Spleen (tissue), 11 donors: ENCODE measurements around the gene OGFOD3. TPM values are rescaled to one million over a fixed set of nuclear protein-coding genes. Genes with fewer than 3 reads are reported as not detected.

Experiments used
- DNase-seq: peaks from one replicate; pipeline ENCODE4 v3.0.0-alpha.2; 2020
- H3K27ac ChIP-seq, 8 donors: fragments of 200-600 bp; sonication (generic) in 7 of 8; 1 replicate in 4 of 8; 2 replicates in 4 of 8; pipeline versions ENCODE4 v1.5.0 to v1.8.0; 2016 to 2021; ENCODE audit warnings: inconsistent platforms in 4 of 8, mild to moderate bottlenecking in 4 of 8, moderate library complexity in 1 of 8
- H3K27me3 ChIP-seq, 7 donors: fragments of 200-600 bp; sonication (generic) in 6 of 7; replicated peaks in 1 of 7; 1 replicate in 4 of 7; 2 replicates in 3 of 7; pipeline versions ENCODE4 v1.5.0 to v1.8.0; 2016 to 2021; ENCODE audit warnings: inconsistent platforms in 3 of 7, mild to moderate bottlenecking in 1 of 7
- H3K36me3 ChIP-seq, 6 donors: fragments of 200-600 bp; sonication (generic) in 5 of 6; 1 replicate in 4 of 6; 2 replicates in 2 of 6; pipeline versions ENCODE4 v1.5.0 to v1.8.0; 2016 to 2021; ENCODE audit warnings: inconsistent platforms in 2 of 6
- H3K4me1 ChIP-seq, 6 donors: fragments of 200-600 bp; sonication (generic) in 5 of 6; 1 replicate in 3 of 6; 2 replicates in 3 of 6; pipeline versions ENCODE4 v1.5.0 to v1.8.0; 2016 to 2021; ENCODE audit warnings: inconsistent platforms in 3 of 6
- H3K4me3 ChIP-seq, 8 donors: fragments of 200-600 bp; sonication (generic) in 7 of 8; 1 replicate in 4 of 8; 2 replicates in 4 of 8; pipeline versions ENCODE4 v1.5.0 to v1.8.0; 2016 to 2021; ENCODE audit warnings: inconsistent platforms in 4 of 8, mild to moderate bottlenecking in 4 of 8, moderate library complexity in 2 of 8
- H3K9me3 ChIP-seq, 8 donors: fragments of 200-600 bp; sonication (generic) in 7 of 8; 1 replicate in 4 of 8; 2 replicates in 4 of 8; pipeline versions ENCODE4 v1.5.0 to v1.8.0; 2016 to 2021; ENCODE audit warnings: inconsistent platforms in 4 of 8
- CTCF ChIP-seq, 11 experiments: fragments of 200-600 bp in 7 of 11; fragments of 450-650 bp in 4 of 11; sonication (generic) in 4 of 11; IDR thresholded peaks in 8 of 11; conservative IDR thresholded peaks in 3 of 11; 1 replicate in 7 of 11; 2 replicates in 4 of 11; pipeline versions ENCODE4 v1.4.0 to v1.8.0; 2016 to 2021; ENCODE audit warnings: antibody characterized with exemption in 11 of 11, inconsistent platforms in 4 of 11, mild to moderate bottlenecking in 1 of 11
- POLR2A ChIP-seq, 3 donors: fragments of 450-650 bp; IDR thresholded peaks; one replicate each; pipeline ENCODE4 v1.5.1; 2017; ENCODE audit warnings: antibody characterized with exemption in 3 of 3, mild to moderate bottlenecking in 1 of 3
- POLR2AphosphoS5 ChIP-seq, 3 donors: sonication (generic); formaldehyde crosslinking; IDR thresholded peaks; one replicate each; pipeline ENCODE4 v1.5.1; 2017; ENCODE audit warnings: antibody characterized with exemption in 3 of 3
- WGBS, 5 donors: extraction: QIAGEN DNeasy Blood & Tissue Kit in 3 of 5; methylation state at CpG; one replicate each; pipeline versions ENCODE4 v1.1.5 to v1.1.7; 2013 to 2018; 5-methylcytosine and 5-hydroxymethylcytosine counted together
- intact Hi-C: fragments of 100-400 bp; cut with DNase I; formaldehyde crosslinking; loops from one replicate; pipeline ENCODE4 v1.15.0; 2023; ENCODE audit warnings: low total_unique reads
- polyA plus RNA-seq, 3 donors: library from polyadenylated mRNA; stranded (reverse); fragments of 200-250 nt; gene quantifications; one replicate each; pipeline ENCODE4 v1.2.1, GENCODE V29; 2013
- total RNA-seq, 7 donors: library from RNA; depleted of rRNA in 3 of 7; stranded (reverse); fragments of >200 nt in 3 of 7; fragmentation: NEBNext Ultra II Directional in 4 of 7; extraction: Animal tissue kit (Norgen Biotek cat#: 25700) in 4 of 7; gene quantifications; one replicate each; pipeline versions ENCODE4 v1.1.0 to v1.2.1, GENCODE V29; 2016 to 2021
- donor health status: healthy with polysubstance abuse.
- donor health status: DM: no; HTN: no; CAD: no; lungs with moderate emphysema.
- donor health status: DM: no; HTN: no; CAD: no.
- donor health status: Bipolar disorder and iron deficiency.
- donor health status: healthy.
- donor health status: DM: no; HTN: no; CAD: no.
- donor health status: DM: yes; HTN: yes; CAD: no.

OGFOD3 gene
- total and polyA plus RNA-seq, 10 donors: 10.3 to 28.1 (median 21.8) TPM

- Histone ChIP-seq H3K4me1 (peaks cover 0 to 24% (median 5%) of the 10 kb centered on the region in 6 donors), H3K27me3 (peaks cover 0 to 24% (median 13%) of the 10 kb centered on the region in 7 donors), H3K9me3 (no peaks in the 10 kb centered on the region), H3K36me3 (peaks cover 0 to 42% (median 23%) of the 10 kb centered on the region in 6 donors), H3K4me3 (no peak overlapping the region), H3K27ac (no peak overlapping the region)
- no peak for DNase-seq
- 88 to 95% (median 92%) methylated on average over 23 to 32 of the region's 34 CpGs for WGBS, 5 donors
- intact Hi-C loops: no loop called here
- TF ChIP-seq CTCF (IDR thresholded peaks at IDR 0.05 in 8 of 11, conservative IDR thresholded peaks at IDR 0.05 in 3 of 11) (no peak), POLR2AphosphoS5 (IDR thresholded peaks at IDR 0.05) (no peak), POLR2A (IDR thresholded peaks at IDR 0.05) (no peak)
Observed at GRCh38 chr17:82390015-82390859, 28.1 kb downstream of the OGFOD3 start.

- H3K4me1 ChIP-seq: peaks cover 0 to 29% (median 5%) of the 10 kb centered on the region in 6 donors
- 88 to 92% (median 90%) methylated on average over 10 of the region's 10 CpGs for WGBS, 5 donors
- no peak overlapping the region for H3K4me3 ChIP-seq
- H3K27me3 ChIP-seq: peaks cover 0 to 33% (median 22%) of the 10 kb centered on the region in 7 donors
- no peak for TF ChIP-seq POLR2AphosphoS5 (IDR thresholded peaks at IDR 0.05)
- no peak for TF ChIP-seq CTCF (IDR thresholded peaks at IDR 0.05 in 8 of 11, conservative IDR thresholded peaks at IDR 0.05 in 3 of 11)
- no peak for TF ChIP-seq POLR2A (IDR thresholded peaks at IDR 0.05)
- H3K36me3 ChIP-seq: peaks cover 0 to 34% (median 20%) of the 10 kb centered on the region in 6 donors
- no peaks in the 10 kb centered on the region for H3K9me3 ChIP-seq
- DNase-seq: no peak
- no peak overlapping the region for H3K27ac ChIP-seq
- intact Hi-C loops: no loop called here
Observed at GRCh38 chr17:82389379-82389778, 29.0 kb downstream of the OGFOD3 start.

- peaks cover 0 to 29% (median 5%) of the 10 kb centered on the region in 6 donors for H3K4me1 ChIP-seq
- H3K36me3 ChIP-seq: peaks cover 0 to 30% (median 18%) of the 10 kb centered on the region in 6 donors
- TF ChIP-seq POLR2A (IDR thresholded peaks at IDR 0.05): no peak
- TF ChIP-seq CTCF (IDR thresholded peaks at IDR 0.05 in 8 of 11, conservative IDR thresholded peaks at IDR 0.05 in 3 of 11): no peak
- TF ChIP-seq POLR2AphosphoS5 (IDR thresholded peaks at IDR 0.05): no peak
- no peak overlapping the region for H3K4me3 ChIP-seq
- no peaks in the 10 kb centered on the region for H3K9me3 ChIP-seq
- intact Hi-C loops: no loop called here
- no peak overlapping the region for H3K27ac ChIP-seq
- WGBS, 5 donors: 63 to 88% (median 75%) methylated on average over 20 to 21 of the region's 21 CpGs
- no peak for DNase-seq
- H3K27me3 ChIP-seq: peaks cover 0 to 37% (median 27%) of the 10 kb centered on the region in 7 donors
Observed at GRCh38 chr17:82388922-82389283, 29.5 kb downstream of the OGFOD3 start.

GRCh38 chr17:82388223-82388921 is 30.0 kb downstream of the OGFOD3 start:
- H3K27me3 ChIP-seq: peaks cover 0 to 43% (median 32%) of the 10 kb centered on the region in 7 donors
- no peak for TF ChIP-seq POLR2A (IDR thresholded peaks at IDR 0.05)
- TF ChIP-seq POLR2AphosphoS5 (IDR thresholded peaks at IDR 0.05): peak in 2 of 3 donors; percentile 18 to 65
- TF ChIP-seq CTCF (IDR thresholded peaks at IDR 0.05 in 8 of 11, conservative IDR thresholded peaks at IDR 0.05 in 3 of 11): no peak
- H3K36me3 ChIP-seq: peaks cover 0 to 26% (median 15%) of the 10 kb centered on the region in 6 donors
- DNase-seq: no peak
- no peaks in the 10 kb centered on the region for H3K9me3 ChIP-seq
- no peak overlapping the region for H3K4me3 ChIP-seq
- H3K4me1 ChIP-seq: peaks cover 0 to 29% (median 5%) of the 10 kb centered on the region in 6 donors
- 75 to 80% (median 75%) methylated on average over 23 to 34 of the region's 34 CpGs for WGBS, 5 donors
- no peak overlapping the region for H3K27ac ChIP-seq
- intact Hi-C loops: no loop called here
